GM20000 (cell line): ENCODE measurements around the gene BTBD2.
A peak's percentile ranks its signal among the peaks of the same experiment; 100 is the strongest.

Experiments used
- DNase-seq: peaks from one replicate; pipeline ENCODE4 v3.0.0; 2012; ENCODE audit warnings: low spot score
- CTCF ChIP-seq: IDR thresholded peaks from 2 replicates; pipeline ENCODE4 v1.5.1; 2012; ENCODE audit warnings: mild to moderate bottlenecking, control low read depth; ENCODE audit errors: extremely low read depth, missing control alignments

BTBD2 gene

DNA sequence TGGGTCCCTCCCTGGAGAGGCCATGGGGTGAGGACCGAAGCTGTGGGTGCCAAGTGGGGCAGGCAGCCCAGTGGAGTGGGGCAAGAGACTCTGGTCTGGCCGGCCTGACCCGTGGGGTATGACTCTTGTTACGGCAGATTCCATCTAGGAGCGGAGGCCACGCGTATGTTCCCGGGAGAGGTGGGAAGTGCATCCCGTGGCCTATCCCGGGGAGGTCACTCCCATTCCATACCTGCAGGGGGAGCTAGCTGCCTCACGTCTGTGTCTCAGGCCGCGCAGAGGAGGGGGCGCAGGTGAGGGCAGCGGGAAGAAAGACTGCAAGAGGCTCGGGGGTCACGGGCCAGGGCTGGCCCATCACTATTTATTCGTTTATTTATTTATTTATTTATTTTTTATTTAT, 69.6 kb downstream of the BTBD2 start:
- no peak for TF ChIP-seq CTCF
- peak; percentile 35 for DNase-seq

- no peak for TF ChIP-seq CTCF
- no peak for DNase-seq
These were observed 70.5 kb downstream of the BTBD2 start for GRCh38 chr19:1944916-1945561.

DNA sequence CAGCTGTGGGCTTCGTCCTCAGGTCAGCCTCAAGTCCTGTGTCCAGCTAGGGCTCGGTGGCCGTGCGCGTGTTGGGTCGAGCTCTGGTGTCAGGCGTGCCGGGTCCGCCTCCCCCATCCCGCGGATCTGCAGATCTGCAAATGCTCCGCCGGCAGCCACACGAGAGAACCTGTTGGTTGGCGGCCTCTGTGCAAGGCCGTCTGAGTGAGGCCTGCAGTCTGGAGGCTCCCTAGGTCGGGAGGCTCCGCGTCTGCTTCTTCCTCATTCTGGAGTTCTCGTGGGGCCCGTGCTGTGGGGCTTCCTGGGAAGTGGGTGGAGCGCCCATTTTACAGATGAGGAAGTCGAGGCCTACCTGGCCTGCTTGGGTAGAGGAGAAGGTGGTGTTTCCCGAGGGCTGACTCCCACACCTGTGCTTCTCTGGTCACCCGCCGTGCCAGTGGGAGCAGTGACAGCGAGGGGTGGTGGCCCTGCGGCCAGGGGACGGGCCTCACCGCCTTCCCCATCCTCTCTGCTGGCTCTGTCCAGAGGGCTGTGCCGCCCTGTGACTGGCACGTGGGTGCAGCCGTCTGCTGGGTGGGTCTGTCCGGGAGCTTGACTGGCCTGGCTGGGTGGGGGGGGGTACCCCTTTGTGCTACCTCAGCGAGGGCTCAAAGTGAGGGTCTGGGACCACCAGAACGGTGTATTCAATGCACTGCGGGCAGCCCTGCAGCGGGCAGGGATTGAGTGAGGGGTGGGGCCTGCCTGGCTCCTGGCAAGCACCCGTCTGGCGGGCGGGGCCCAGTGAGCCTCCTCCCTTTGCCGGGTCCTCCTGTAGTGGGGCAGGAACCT, 71.2 kb downstream of the BTBD2 start:
- no peak for TF ChIP-seq CTCF

DNA sequence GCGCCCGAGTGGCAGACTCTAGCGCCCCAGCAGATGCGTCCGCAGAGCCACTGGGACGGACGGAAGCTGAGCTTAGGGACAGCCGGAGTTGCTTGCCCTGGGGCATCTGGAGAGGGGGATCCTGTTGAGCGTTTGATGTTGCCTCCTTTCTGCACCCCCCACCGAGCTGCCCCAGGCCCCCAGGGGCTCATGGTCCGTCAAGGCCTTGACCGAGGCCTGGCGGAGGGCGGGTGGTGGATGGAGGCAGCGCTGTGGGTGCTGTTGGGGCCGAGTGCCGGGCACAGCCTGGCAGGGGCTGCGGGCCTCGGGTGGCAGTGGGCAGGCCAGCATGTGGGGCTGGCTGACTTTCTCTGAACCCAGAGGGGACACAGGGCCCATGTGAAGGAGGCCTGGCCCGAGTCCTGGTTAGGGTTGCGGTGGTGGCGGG, 71.8 kb downstream of the BTBD2 start:
- no peak for TF ChIP-seq CTCF
- DNase-seq: no peak

More for the DNA sequence above, 71.2 kb downstream of the BTBD2 start:
- DNase-seq: no peak

- no peak for DNase-seq
- no peak for TF ChIP-seq CTCF
These were observed 72.5 kb downstream of the BTBD2 start for GRCh38 chr19:1942934-1943555.

DNA sequence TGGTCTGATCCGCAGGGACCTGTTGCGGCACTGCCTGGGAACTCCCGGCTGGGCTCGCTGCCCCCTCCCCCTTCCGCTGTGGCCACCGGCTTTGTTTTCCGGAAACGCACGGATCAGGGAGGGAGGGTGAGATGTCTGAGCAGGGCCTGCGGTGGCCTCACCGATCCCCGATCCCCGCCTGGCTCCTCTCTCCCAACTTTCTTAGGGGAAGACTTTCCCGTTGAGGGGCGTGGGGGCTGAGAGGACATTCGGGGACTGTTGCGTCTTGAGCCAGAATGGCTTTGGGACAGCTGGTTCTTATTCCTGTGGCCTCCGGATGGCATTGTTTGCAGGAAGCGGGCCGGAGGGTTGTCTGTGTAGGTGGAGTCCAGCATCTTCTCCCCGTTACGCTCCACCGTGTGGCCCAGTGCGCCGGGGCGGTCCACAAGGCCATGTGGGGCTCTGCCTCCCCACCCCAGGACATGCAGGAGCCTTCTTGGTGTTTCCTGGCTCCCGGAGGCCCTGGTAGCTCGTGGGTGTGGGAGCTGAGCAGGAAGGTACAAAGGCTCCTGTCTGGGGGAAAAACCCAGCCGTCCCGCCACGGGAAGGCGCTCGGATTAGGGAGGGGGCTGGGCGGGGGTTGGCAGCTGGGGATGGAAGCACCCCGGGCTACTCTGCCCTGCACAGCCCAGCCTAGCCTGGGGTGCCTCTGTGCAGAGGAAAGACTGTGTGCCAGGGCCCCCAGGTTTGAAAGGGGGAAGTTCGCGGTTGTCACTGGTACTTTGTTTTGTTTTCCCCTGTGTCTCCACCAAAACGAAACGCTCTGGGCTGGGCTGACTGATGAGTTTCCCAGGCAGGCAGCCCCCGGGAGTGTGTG, 73.2 kb downstream of the BTBD2 start:
- no peak for TF ChIP-seq CTCF

More for the DNA sequence above, 73.2 kb downstream of the BTBD2 start:
- DNase-seq: peak; percentile 87
